HG03521 (cell line): Measurements from ENCODE around the gene PRLR.

Experiments
- ATAC-seq: cut with Tn5 transposase; IDR thresholded peaks from one replicate; pipeline ENCODE4 v1.9.1; 2021; ENCODE audit warnings: mild to moderate bottlenecking, moderate library complexity; ENCODE audit not compliant: unreplicated experiment

The PRLR gene

GRCh38 chr5:35236770-35237169, 6.5 kb upstream of the PRLR start:
- ATAC-seq: no peak

GRCh38 chr5:35233601-35234000, 3.3 kb upstream of the PRLR start:
- ATAC-seq: no peak

GRCh38 chr5:35233121-35233520, 2.8 kb upstream of the PRLR start:
- no peak for ATAC-seq

- no peak for ATAC-seq
These were observed 1.8 kb upstream of the PRLR start for GRCh38 chr5:35232124-35232523.

- peak; percentile 50 for ATAC-seq
These were observed 930 bp downstream of the PRLR start for GRCh38 chr5:35229076-35230037.

- no peak for ATAC-seq
These were observed 2.0 kb downstream of the PRLR start for GRCh38 chr5:35228310-35228709.

- ATAC-seq: no peak
These were observed 2.6 kb downstream of the PRLR start for GRCh38 chr5:35227720-35228119.

- ATAC-seq: no peak
These were observed 6.4 kb downstream of the PRLR start for GRCh38 chr5:35223787-35224395.

- ATAC-seq: no peak
These were observed 9.3 kb downstream of the PRLR start for GRCh38 chr5:35220967-35221366.

GRCh38 chr5:35218981-35219380, 11.3 kb downstream of the PRLR start:
- ATAC-seq: no peak

GRCh38 chr5:35214051-35214450, 16.2 kb downstream of the PRLR start:
- ATAC-seq: no peak

GRCh38 chr5:35213608-35214007, 16.7 kb downstream of the PRLR start:
- ATAC-seq: no peak

GRCh38 chr5:35212122-35212982, 17.9 kb downstream of the PRLR start:
- peak; percentile 52 for ATAC-seq

- ATAC-seq: no peak
These were observed 20.4 kb downstream of the PRLR start for GRCh38 chr5:35209862-35210261.

GRCh38 chr5:35205606-35206005, 24.7 kb downstream of the PRLR start:
- no peak for ATAC-seq

GRCh38 chr5:35205186-35205585, 25.1 kb downstream of the PRLR start:
- ATAC-seq: no peak

- no peak for ATAC-seq
These were observed 26.9 kb downstream of the PRLR start for GRCh38 chr5:35203403-35203802.

GRCh38 chr5:35202319-35203111, 27.8 kb downstream of the PRLR start:
- peak; percentile 77 for ATAC-seq

GRCh38 chr5:35201291-35201690, 29.0 kb downstream of the PRLR start:
- no peak for ATAC-seq

GRCh38 chr5:35199886-35200285, 30.4 kb downstream of the PRLR start:
- no peak for ATAC-seq
